T-helper 2 cell treated with Interferon-gamma antibody and Interleukin-4, amounts not matched to agents 100 ng/mL and 5 ng/mL, for 36 hours (primary cell): ENCODE results near the gene ABHD2. TPM values are rescaled to one million over a fixed set of nuclear protein-coding genes. Genes with fewer than 3 reads are reported as not detected.

Experiments used
- intact Hi-C: fragments of 100-400 bp; cut with micrococcal nuclease; formaldehyde crosslinking; loops from one replicate; pipeline ENCODE4 v1.15.1; 2023
- total RNA-seq: library from RNA; stranded (reverse); gene quantifications from 2 replicates; pipeline ENCODE4 v1.2.3, GENCODE V29; 2022

ABHD2 gene
- total RNA-seq, 1 donor from 2014 or later = 67.8 TPM

GRCh38 chr15:89161666-89162065 lies 73.4 kb downstream of the ABHD2 start:
- intact Hi-C loops = no loop called here

- intact Hi-C loops = no loop called here
Measured at GRCh38 chr15:89163271-89164055, 75.2 kb downstream of the ABHD2 start.

GRCh38 chr15:89164712-89165211 lies 76.5 kb downstream of the ABHD2 start:
- intact Hi-C loops = no loop called here

GRCh38 chr15:89165677-89166076 lies 77.4 kb downstream of the ABHD2 start:
- intact Hi-C loops = no loop called here

- intact Hi-C loops = no loop called here
Measured at GRCh38 chr15:89167267-89168176, 79.3 kb downstream of the ABHD2 start.

GRCh38 chr15:89168316-89168833 lies 80.1 kb downstream of the ABHD2 start:
- intact Hi-C loops = no loop called here

GRCh38 chr15:89170364-89170763 lies 82.1 kb downstream of the ABHD2 start:
- intact Hi-C loops = no loop called here

GRCh38 chr15:89171136-89172072 lies 83.1 kb downstream of the ABHD2 start:
- intact Hi-C loops = no loop called here

- intact Hi-C loops = no loop called here
Measured at GRCh38 chr15:89172921-89173320, 84.7 kb downstream of the ABHD2 start.

- intact Hi-C loops = no loop called here
Measured at GRCh38 chr15:89174476-89174875, 86.2 kb downstream of the ABHD2 start.

GRCh38 chr15:89175617-89176191 lies 87.4 kb downstream of the ABHD2 start:
- intact Hi-C loops = loop anchor here (2.0 to 5.0 kb wide), 3 partner anchors 48 to 281 kb away; partner anchors contain the start of gene HAPLN3

GRCh38 chr15:89177116-89177515 lies 88.9 kb downstream of the ABHD2 start:
- intact Hi-C loops = loop anchor here (1.0 to 5.0 kb wide), 4 partner anchors 50 to 282 kb away; partner anchors contain the start of gene HAPLN3

GRCh38 chr15:89177633-89178306 lies 89.5 kb downstream of the ABHD2 start:
- intact Hi-C loops = loop anchor here (1.0 to 5.0 kb wide), 4 partner anchors 50 to 283 kb away; partner anchors contain the start of gene HAPLN3

- intact Hi-C loops = loop anchor here (5.0 kb wide), 1 partner anchor 51 kb away; no protein-coding TSS in a partner anchor
Measured at GRCh38 chr15:89178307-89178977, 90.2 kb downstream of the ABHD2 start.

GRCh38 chr15:89179966-89180875 lies 92.0 kb downstream of the ABHD2 start:
- intact Hi-C loops = loop anchor here (5.0 kb wide), 1 partner anchor 53 kb away; no protein-coding TSS in a partner anchor

- intact Hi-C loops = no loop called here
Measured at GRCh38 chr15:89184357-89184756, 96.1 kb downstream of the ABHD2 start.

- intact Hi-C loops = no loop called here
Measured at GRCh38 chr15:89184886-89185526, 96.8 kb downstream of the ABHD2 start.
